Peyer's patch (tissue), 4 donors: ENCODE data around the gene RPS6KB2.

ENCODE experiments used
- POLR2A ChIP-seq, 2 donors: fragments of 450-650 bp; IDR thresholded peaks; one replicate each; pipeline ENCODE4 v1.5.1; 2017; ENCODE audit warnings: antibody characterized with exemption in 2 of 2, mild to moderate bottlenecking in 2 of 2, moderate library complexity in 2 of 2
- TF ChIP-seq, protein P1 (sequence below), 6 experiments: fragments of 450-650 bp in 4 of 6; fragments of 200-600 bp in 2 of 6; sonication (generic) in 1 of 6; IDR thresholded peaks; one replicate each; pipeline ENCODE4 v1.5.1; 2017 to 2019; ENCODE audit warnings: antibody characterized with exemption in 6 of 6, mild to moderate bottlenecking in 3 of 6, moderate library complexity in 1 of 6

GRCh38 chr11:67405688-67406339, 22.5 kb upstream of the RPS6KB2 start:
- TF ChIP-seq, protein P1, sequence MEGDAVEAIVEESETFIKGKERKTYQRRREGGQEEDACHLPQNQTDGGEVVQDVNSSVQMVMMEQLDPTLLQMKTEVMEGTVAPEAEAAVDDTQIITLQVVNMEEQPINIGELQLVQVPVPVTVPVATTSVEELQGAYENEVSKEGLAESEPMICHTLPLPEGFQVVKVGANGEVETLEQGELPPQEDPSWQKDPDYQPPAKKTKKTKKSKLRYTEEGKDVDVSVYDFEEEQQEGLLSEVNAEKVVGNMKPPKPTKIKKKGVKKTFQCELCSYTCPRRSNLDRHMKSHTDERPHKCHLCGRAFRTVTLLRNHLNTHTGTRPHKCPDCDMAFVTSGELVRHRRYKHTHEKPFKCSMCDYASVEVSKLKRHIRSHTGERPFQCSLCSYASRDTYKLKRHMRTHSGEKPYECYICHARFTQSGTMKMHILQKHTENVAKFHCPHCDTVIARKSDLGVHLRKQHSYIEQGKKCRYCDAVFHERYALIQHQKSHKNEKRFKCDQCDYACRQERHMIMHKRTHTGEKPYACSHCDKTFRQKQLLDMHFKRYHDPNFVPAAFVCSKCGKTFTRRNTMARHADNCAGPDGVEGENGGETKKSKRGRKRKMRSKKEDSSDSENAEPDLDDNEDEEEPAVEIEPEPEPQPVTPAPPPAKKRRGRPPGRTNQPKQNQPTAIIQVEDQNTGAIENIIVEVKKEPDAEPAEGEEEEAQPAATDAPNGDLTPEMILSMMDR (IDR thresholded peaks at IDR 0.05) = no peak
- TF ChIP-seq POLR2A (IDR thresholded peaks at IDR 0.05) = no peak
